ENCODE results near the gene ZNF324. TPM values are rescaled to one million over a fixed set of nuclear protein-coding genes. Genes with fewer than 3 reads are reported as not detected.

Gene ZNF324
- polyA plus RNA-seq, 1 of the 3 experiments (the other 2 are of a cell fraction), result 5.6 TPM

GRCh38 chr19:58515259-58515658 is 48.4 kb downstream of the ZNF324 start:
- Histone ChIP-seq H3K4me1 (ENCODE audit: control insufficient read depth in 1 of 2, insufficient read depth in 2 of 2, low read depth in 1 of 2, low read length in 1 of 2) (peaks cover 0 to 34% of the 10 kb centered on the region in 2 experiments; a peak in 1 of 4 replicates), H3K36me3 (replicated peaks in 1 of 2; ENCODE audit: control insufficient read depth in 1 of 2, insufficient read depth in 2 of 2, low read length in 1 of 2) (peaks cover 9 to 28% of the 10 kb centered on the region in 2 experiments), H3K79me2 (ENCODE audit: insufficient read depth) (peaks cover 57% of the 10 kb centered on the region), H3F3A (replicated peaks; ENCODE audit: insufficient read depth) (peaks cover 19% of the 10 kb centered on the region), H3K9me2 (no peaks in the 10 kb centered on the region), H3K9me3 (no peaks in the 10 kb centered on the region), H3K27me3 (ENCODE audit: insufficient read depth) (no peaks in the 10 kb centered on the region), H3K4me2 (no peak overlapping the region), H3K9ac (no peak overlapping the region), H3K4me3 (ENCODE audit: low read depth in 2 of 2, low read length in 1 of 2) (no peak overlapping the region), H4K20me1 (ENCODE audit: insufficient read depth) (no peaks in the 10 kb centered on the region; the same call in 1 of the 2 replicates), H3K27ac (ENCODE audit: low read depth in 2 of 2, low read length in 1 of 2) (no peak overlapping the region), H2AFZ (ENCODE audit: low read depth) (no peak overlapping the region)
- DNase-seq, result no peak
- CTCF ChIA-PET, result interaction anchor here (2.4 kb wide), 1 partner anchor 15 kb away, joined by 23 read pairs; no protein-coding TSS in a partner anchor
- POLR2A ChIA-PET, result no interaction called here
- TF ChIP-seq ZBTB33 (IDR thresholded peaks at IDR 0.05; ENCODE audit: borderline replicate concordance, low read depth), result no peak
- 95% methylated on average over 2 of the region's 2 CpGs for WGBS (ENCODE audit: low lambda C conversion rate)

- no peak for TF ChIP-seq USF2 (IDR thresholded peaks at IDR 0.05; ENCODE audit: borderline replicate concordance, low read depth, low read length)
- no peak for TF ChIP-seq YY1 (IDR thresholded peaks at IDR 0.05; ENCODE audit: low read depth)
- TF ChIP-seq TEAD4 (IDR thresholded peaks at IDR 0.05; ENCODE audit: borderline replicate concordance, insufficient read depth), result no peak
- no peak for TF ChIP-seq TAF1 (IDR thresholded peaks at IDR 0.05; ENCODE audit: borderline replicate concordance, low read depth, low read length)
- no peak for TF ChIP-seq RCOR1 (IDR thresholded peaks at IDR 0.05; ENCODE audit: low read length)
- H2AFZ ChIP-seq (ENCODE audit: low read depth), result no peak overlapping the region
- H3K9me2 ChIP-seq, result no peaks in the 10 kb centered on the region
- H3K36me3 ChIP-seq (replicated peaks in 1 of 2; ENCODE audit: control insufficient read depth in 1 of 2, insufficient read depth in 2 of 2, low read length in 1 of 2), result peaks cover 9 to 28% of the 10 kb centered on the region in 2 experiments
- H4K20me1 ChIP-seq (ENCODE audit: insufficient read depth), result no peaks in the 10 kb centered on the region; the same call in 1 of the 2 replicates
- H3K9ac ChIP-seq, result no peak overlapping the region
- no peaks in the 10 kb centered on the region for H3K9me3 ChIP-seq
- H3K4me3 ChIP-seq (ENCODE audit: low read depth in 2 of 2, low read length in 1 of 2), result no peak overlapping the region
- CTCF ChIA-PET, result interaction anchor here (1.3 kb wide), 1 partner anchor 40 kb away, joined by 3 read pairs; no protein-coding TSS in a partner anchor
- H3K27ac ChIP-seq (ENCODE audit: low read depth in 2 of 2, low read length in 1 of 2), result no peak overlapping the region
- peak overlapping the region; percentile 4; the same call in 1 of the 2 replicates for H3K4me2 ChIP-seq
- no peaks in the 10 kb centered on the region for H3K27me3 ChIP-seq (ENCODE audit: insufficient read depth)
- 93% methylated on average over 16 of the region's 25 CpGs for WGBS (ENCODE audit: low lambda C conversion rate)
- H3K4me1 ChIP-seq (ENCODE audit: control insufficient read depth in 1 of 2, insufficient read depth in 2 of 2, low read depth in 1 of 2, low read length in 1 of 2), result peaks cover 0 to 36% of the 10 kb centered on the region in 2 experiments; a peak in 1 of 4 replicates
- H3F3A ChIP-seq (replicated peaks; ENCODE audit: insufficient read depth), result peaks cover 23% of the 10 kb centered on the region
- POLR2A ChIA-PET, result no interaction called here
- no peak for DNase-seq
- H3K79me2 ChIP-seq (ENCODE audit: insufficient read depth), result peaks cover 63% of the 10 kb centered on the region
Measured at GRCh38 chr19:58516246-58516836, 49.5 kb downstream of the ZNF324 start.
